HG03354 (cell line): ENCODE results near the gene PID1.

Source experiments
- ATAC-seq: cut with Tn5 transposase; IDR thresholded peaks from one replicate; pipeline ENCODE4 v1.9.1; 2021; ENCODE audit warnings: mild to moderate bottlenecking; ENCODE audit not compliant: unreplicated experiment, poor library complexity, severe bottlenecking

PID1 gene

GRCh38 chr2:229265727-229266126 is 5.4 kb downstream of the PID1 start:
- ATAC-seq = no peak

- no peak for ATAC-seq
Measured at GRCh38 chr2:229261599-229261998, 9.5 kb downstream of the PID1 start.

GRCh38 chr2:229261076-229261475 is 10.0 kb downstream of the PID1 start:
- ATAC-seq = no peak

- no peak for ATAC-seq
Measured at GRCh38 chr2:229257985-229258384, 13.1 kb downstream of the PID1 start.

- ATAC-seq = no peak
Measured at GRCh38 chr2:229256376-229256775, 14.7 kb downstream of the PID1 start.

- ATAC-seq = no peak
Measured at GRCh38 chr2:229254206-229254605, 16.9 kb downstream of the PID1 start.

- no peak for ATAC-seq
Measured at GRCh38 chr2:229252996-229253395, 18.1 kb downstream of the PID1 start.

- no peak for ATAC-seq
Measured at GRCh38 chr2:229252280-229252679, 18.8 kb downstream of the PID1 start.

GRCh38 chr2:229249536-229249935 is 21.6 kb downstream of the PID1 start:
- ATAC-seq = no peak

GRCh38 chr2:229246334-229246733 is 24.8 kb downstream of the PID1 start:
- ATAC-seq = no peak

GRCh38 chr2:229244975-229245374 is 26.1 kb downstream of the PID1 start:
- no peak for ATAC-seq

GRCh38 chr2:229243890-229244560 is 27.1 kb downstream of the PID1 start:
- no peak for ATAC-seq

GRCh38 chr2:229240984-229241491 is 30.0 kb downstream of the PID1 start:
- ATAC-seq = no peak

- ATAC-seq = no peak
Measured at GRCh38 chr2:229239021-229239420, 32.1 kb downstream of the PID1 start.

GRCh38 chr2:229237270-229237669 is 33.8 kb downstream of the PID1 start:
- no peak for ATAC-seq

GRCh38 chr2:229235131-229235914 is 35.8 kb downstream of the PID1 start:
- ATAC-seq = no peak

- ATAC-seq = no peak
Measured at GRCh38 chr2:229231885-229232284, 39.2 kb downstream of the PID1 start.

GRCh38 chr2:229231328-229231868 is 39.7 kb downstream of the PID1 start:
- no peak for ATAC-seq

- ATAC-seq = no peak
Measured at GRCh38 chr2:229230911-229231310, 40.2 kb downstream of the PID1 start.

GRCh38 chr2:229230256-229230655 is 40.8 kb downstream of the PID1 start:
- ATAC-seq = no peak

GRCh38 chr2:229226382-229226781 is 44.7 kb downstream of the PID1 start:
- ATAC-seq = no peak
